ENCODE results near the gene BRIP1.

GRCh38 chr17:61672140-61672539 lies 191.2 kb downstream of the BRIP1 start:
- TF ChIP-seq POLR2A (conservative IDR thresholded peaks at IDR 0.05): no peak
- no peak for TF ChIP-seq ETS1 (conservative IDR thresholded peaks at IDR 0.05; ENCODE audit: control insufficient read depth, low read depth, low read length)
- TF ChIP-seq BHLHE40 (IDR thresholded peaks at IDR 0.05; ENCODE audit: low read length): no peak
- no peak for TF ChIP-seq ZSCAN29 (IDR thresholded peaks at IDR 0.05)
- TF ChIP-seq ZNF12 (CRISPR knock-in tag; IDR thresholded peaks at IDR 0.05): no peak
- TF ChIP-seq EZH2 (IDR thresholded peaks at IDR 0.05; ENCODE audit: borderline replicate concordance, low read depth, low read length): no peak
- no peak for TF ChIP-seq CTCF (IDR thresholded peaks at IDR 0.05 in 2 of 3, conservative IDR thresholded peaks at IDR 0.05 in 1 of 3; ENCODE audit: insufficient read depth in 2 of 3, low read depth in 1 of 3, low read length in 3 of 3)
- TF ChIP-seq TCF7L2 (IDR thresholded peaks at IDR 0.05; ENCODE audit: low read depth, low read length): no peak
- no peak for TF ChIP-seq NRF1 (conservative IDR thresholded peaks at IDR 0.05 in 1 of 2, IDR thresholded peaks at IDR 0.05 in 1 of 2)
- no peak for TF ChIP-seq ZFP36 (IDR thresholded peaks at IDR 0.05; ENCODE audit: low read depth, low read length, partially characterized antibody)
- TF ChIP-seq ZNF431 (CRISPR knock-in tag; IDR thresholded peaks at IDR 0.05): no peak
